ENCODE data around the gene KIF26B. TPM values are rescaled to one million over a fixed set of nuclear protein-coding genes. Genes with fewer than 3 reads are reported as not detected.
A peak's percentile ranks its signal among the peaks of the same experiment; 100 is the strongest.

Gene KIF26B
- total RNA-seq, 1 donor from 2014 or later: 3.5 TPM

DNA sequence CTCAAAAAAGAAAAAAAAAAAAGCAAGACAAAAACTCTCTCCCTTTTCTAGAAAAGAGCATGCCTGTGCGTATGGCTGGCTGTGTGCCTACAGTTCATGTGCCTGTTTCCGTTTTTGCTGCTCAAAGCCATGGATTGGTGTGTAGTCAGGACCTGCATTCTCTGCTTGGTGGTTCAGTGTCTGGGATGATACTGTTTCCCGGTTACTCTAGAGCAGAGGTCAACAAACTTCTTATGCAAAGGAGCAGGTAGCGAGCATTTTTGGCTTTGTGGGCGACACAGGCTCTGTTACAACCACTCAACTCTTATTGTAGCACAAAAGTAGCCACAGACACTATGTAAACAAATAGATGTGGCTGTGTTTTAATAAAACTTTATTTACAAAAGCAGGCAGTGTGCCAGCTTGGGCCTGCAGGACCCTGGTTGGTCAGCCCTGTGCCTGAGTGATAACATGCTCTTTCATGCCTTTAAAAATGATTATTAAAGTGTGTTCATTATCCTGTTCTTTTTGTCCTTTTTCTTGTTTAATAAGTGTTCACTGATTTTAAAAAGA lies 524.2 kb downstream of the KIF26B start:
- Histone ChIP-seq H3K4me1 (peaks cover 13% of the 10 kb centered on the region), H3K27me3 (ENCODE audit: low read depth) (no peaks in the 10 kb centered on the region), H3K4me3 (no peak overlapping the region), H3K36me3 (no peaks in the 10 kb centered on the region), H3K9me3 (replicated peaks) (no peaks in the 10 kb centered on the region), H3K27ac (replicated peaks) (no peak overlapping the region)
- TF ChIP-seq, protein P1, sequence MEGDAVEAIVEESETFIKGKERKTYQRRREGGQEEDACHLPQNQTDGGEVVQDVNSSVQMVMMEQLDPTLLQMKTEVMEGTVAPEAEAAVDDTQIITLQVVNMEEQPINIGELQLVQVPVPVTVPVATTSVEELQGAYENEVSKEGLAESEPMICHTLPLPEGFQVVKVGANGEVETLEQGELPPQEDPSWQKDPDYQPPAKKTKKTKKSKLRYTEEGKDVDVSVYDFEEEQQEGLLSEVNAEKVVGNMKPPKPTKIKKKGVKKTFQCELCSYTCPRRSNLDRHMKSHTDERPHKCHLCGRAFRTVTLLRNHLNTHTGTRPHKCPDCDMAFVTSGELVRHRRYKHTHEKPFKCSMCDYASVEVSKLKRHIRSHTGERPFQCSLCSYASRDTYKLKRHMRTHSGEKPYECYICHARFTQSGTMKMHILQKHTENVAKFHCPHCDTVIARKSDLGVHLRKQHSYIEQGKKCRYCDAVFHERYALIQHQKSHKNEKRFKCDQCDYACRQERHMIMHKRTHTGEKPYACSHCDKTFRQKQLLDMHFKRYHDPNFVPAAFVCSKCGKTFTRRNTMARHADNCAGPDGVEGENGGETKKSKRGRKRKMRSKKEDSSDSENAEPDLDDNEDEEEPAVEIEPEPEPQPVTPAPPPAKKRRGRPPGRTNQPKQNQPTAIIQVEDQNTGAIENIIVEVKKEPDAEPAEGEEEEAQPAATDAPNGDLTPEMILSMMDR (IDR thresholded peaks at IDR 0.05; ENCODE audit: borderline replicate concordance): no peak
- DNase-seq: no peak
- intact Hi-C loops (cut with micrococcal nuclease): no loop called here

DNA sequence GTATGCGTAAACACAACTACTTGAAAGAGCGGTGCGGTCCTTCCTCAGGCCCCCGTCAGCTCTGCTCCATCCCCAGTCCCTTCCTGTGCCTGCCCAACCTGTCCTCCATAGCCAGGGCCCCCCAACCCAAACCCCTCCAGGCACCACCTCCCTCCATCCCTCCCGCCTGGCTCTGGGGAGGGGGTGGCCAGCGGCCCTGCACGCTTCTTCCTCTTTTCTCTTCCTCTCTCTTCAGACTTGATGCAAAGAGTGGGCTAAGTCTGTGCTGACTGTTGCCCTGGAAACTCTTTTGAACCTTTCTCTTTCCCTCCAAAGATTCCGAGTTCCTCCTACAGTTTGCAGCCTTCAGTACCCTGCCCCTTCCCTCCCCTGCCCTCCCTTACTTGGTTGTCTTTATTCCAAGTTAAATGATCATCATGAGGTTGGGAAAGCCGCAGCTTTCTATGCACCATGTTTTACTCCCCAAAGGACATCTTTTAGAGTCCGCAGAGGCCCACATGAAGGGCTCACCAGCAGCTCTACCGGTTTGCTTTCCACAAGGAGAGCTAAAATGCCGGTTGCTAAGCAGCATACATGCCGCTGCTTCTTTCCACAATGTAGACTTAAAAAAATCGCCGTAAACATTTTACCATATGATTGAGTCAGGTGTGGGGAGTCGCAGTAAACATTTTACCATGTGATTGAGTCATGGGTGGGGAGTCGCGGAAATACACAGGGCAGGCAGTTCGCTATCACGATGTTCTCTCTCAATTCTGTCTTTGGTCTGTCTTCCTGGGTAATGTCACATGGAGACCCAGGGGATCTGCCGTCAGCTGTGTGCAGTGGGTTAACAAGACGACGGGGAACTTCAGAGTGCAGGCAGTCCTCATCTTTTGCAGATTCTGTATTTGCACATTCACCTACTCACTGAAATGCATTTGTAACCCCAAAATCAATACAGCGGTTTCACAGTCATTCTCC lies 525.3 kb downstream of the KIF26B start:
- peaks cover 14% of the 10 kb centered on the region for H3K4me1 ChIP-seq
- no peaks in the 10 kb centered on the region for H3K9me3 ChIP-seq (replicated peaks)
- no peak overlapping the region for H3K4me3 ChIP-seq
- H3K27ac ChIP-seq (replicated peaks): no peak overlapping the region
- TF ChIP-seq, protein P1 (IDR thresholded peaks at IDR 0.05; ENCODE audit: borderline replicate concordance): no peak
- no peaks in the 10 kb centered on the region for H3K36me3 ChIP-seq
- no peak for DNase-seq
- intact Hi-C loops (cut with micrococcal nuclease): no loop called here
- H3K27me3 ChIP-seq (ENCODE audit: low read depth): no peaks in the 10 kb centered on the region

DNA sequence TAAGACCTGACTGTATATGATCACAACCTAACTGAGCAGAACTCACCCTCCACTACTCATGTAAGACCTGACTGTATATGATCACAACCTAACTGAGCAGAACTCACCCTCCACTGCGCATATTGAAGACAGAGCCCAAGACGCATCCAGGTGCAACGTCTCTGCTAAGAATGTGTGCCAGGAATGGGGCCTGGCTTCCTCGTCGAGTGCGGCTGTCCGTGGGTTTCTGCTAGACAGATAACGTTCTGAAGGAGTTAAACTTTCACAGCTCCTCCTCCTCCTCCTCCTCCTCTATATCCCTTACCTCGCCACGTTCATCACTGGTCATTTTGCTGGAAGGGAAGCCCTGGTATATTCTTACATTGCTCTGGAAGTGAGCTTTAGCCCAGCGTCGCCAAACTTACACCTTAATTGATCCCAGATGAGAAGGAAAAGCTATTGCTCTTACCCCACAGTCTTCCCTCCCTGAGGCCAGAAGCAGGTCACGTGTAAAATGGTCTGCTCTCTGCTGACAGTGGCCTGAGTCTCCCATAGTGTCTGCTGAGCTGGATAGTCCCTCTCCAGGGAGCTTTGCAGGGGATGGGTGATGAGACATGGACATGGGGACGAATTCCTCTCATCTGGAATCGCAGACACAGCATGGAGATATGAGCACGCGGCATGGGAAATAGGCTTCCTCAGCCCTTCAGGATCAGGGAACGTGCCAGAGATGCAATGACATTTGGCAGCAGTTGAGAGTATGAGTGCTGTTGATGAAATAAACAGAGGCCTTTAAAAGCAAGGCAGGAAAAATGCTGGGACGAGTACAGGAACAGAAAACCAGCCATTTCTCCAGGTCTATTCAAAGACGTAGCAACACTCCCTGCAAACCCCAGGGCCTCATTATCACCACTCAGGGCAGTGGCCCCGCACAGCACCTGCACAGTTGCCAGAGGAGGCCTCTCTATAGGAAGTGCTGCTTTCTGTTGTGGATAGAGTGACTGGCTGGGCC lies 528.1 kb downstream of the KIF26B start:
- intact Hi-C loops (cut with micrococcal nuclease): no loop called here
- H3K4me3 ChIP-seq: no peak overlapping the region
- H3K27me3 ChIP-seq (ENCODE audit: low read depth): peaks cover 8% of the 10 kb centered on the region
- no peaks in the 10 kb centered on the region for H3K9me3 ChIP-seq (replicated peaks)
- H3K27ac ChIP-seq (replicated peaks): peak overlapping the region; percentile 30
- H3K36me3 ChIP-seq: no peaks in the 10 kb centered on the region
- no peak for DNase-seq
- H3K4me1 ChIP-seq: peaks cover 14% of the 10 kb centered on the region
- TF ChIP-seq, protein P1 (IDR thresholded peaks at IDR 0.05; ENCODE audit: borderline replicate concordance): no peak

DNA sequence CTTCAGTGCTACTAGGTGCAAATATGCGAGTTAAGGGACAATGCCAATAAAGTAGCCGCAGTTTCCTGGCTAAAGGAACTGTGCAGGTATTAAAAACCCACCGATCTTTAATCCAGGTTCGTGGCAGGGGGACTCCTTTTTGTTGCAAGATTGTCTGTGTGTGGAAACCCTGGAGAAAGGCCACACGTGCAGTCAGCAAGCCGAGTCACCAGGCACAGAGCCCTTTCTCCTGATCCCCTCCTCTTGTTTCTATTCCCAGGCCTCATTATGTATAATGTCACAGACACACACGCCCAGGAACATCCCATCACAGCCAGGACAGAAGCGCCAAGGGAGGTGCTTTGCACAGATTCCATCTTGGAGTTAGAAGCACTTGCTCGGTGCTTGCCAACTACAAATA lies 528.9 kb downstream of the KIF26B start:
- intact Hi-C loops (cut with micrococcal nuclease): no loop called here

More for the DNA sequence above, 528.9 kb downstream of the KIF26B start:
- Histone ChIP-seq H3K4me1 (peaks cover 14% of the 10 kb centered on the region), H3K27me3 (ENCODE audit: low read depth) (peaks cover 15% of the 10 kb centered on the region), H3K27ac (replicated peaks) (peak overlapping the region; percentile 30), H3K36me3 (no peaks in the 10 kb centered on the region), H3K9me3 (replicated peaks) (no peaks in the 10 kb centered on the region), H3K4me3 (no peak overlapping the region)
- TF ChIP-seq, protein P1 (IDR thresholded peaks at IDR 0.05; ENCODE audit: borderline replicate concordance): no peak
- no peak for DNase-seq
